Activated CD8-positive, alpha-beta memory T cell treated with anti-CD3 and anti-CD28 coated beads, Interleukin-2, amount 50 U/mL, for 24 hours (primary cell): ENCODE results near the gene ZNF507.
"Not testable (repeated sequence)": the region's sequence is repeated elsewhere in the genome, so short reads cannot be mapped to it uniquely, and the experiment has no call there.

Source experiments
- DNase-seq: peaks from one replicate; pipeline ENCODE4 v3.0.0-alpha.2; 2020; ENCODE audit errors: extremely low read depth

ZNF507 gene

DNA sequence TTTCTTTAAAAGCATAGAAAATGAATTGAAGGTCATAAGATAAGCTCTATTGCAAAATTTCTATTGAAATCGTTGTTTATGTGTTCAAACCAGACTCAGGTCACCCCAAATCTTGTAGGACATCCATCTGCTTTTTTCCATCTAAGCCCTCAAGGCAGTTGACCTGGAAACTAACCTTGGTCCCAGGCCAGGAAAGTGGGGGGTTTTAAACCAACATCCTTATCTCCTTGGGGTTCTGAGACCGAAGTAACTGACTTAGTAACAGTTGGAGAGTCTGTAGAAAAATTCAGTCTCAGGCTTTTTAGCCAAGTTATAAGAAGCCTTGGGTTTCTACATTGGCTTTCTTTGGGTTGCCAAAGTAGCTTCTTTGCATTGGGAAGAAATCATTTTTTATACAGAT, 23.4 kb downstream of the ZNF507 start:
- no peak for DNase-seq

DNA sequence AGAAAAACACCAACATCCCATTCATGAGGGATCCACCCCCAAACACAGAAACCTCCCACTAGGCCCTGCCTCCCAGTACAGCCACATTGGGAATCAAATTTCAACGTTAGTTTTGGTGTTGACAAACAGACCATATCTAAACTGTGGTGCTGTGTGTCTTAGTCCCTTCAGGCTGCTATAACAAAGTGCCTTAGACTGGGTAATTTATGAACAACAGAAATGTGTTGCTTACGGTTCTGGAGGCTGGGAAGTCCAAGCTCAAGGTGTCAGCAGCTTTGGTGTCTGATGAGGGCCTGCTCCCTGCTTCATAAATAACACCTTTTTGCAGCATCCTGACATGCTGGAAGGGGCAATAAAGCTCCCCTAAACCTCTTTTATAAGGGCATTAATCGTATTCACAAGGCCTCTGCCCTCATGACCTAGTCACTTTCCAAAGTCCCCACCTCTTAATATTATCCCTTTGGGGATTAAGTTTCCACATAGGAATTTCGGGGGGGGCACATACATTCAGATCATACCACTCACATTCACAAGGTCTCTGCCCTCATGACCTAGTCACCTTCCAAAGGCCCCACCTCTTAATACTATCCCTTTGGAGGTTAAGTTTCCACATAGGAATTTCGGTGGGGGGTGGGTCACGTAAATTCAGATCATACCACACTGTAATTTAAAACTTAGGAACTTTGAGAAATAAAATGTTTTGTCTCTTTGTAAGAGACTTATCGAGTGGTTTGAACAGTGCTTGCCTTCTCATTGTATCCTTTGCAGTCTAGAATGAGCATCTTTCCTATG, 27.5 kb downstream of the ZNF507 start:
- DNase-seq, result no peak

DNA sequence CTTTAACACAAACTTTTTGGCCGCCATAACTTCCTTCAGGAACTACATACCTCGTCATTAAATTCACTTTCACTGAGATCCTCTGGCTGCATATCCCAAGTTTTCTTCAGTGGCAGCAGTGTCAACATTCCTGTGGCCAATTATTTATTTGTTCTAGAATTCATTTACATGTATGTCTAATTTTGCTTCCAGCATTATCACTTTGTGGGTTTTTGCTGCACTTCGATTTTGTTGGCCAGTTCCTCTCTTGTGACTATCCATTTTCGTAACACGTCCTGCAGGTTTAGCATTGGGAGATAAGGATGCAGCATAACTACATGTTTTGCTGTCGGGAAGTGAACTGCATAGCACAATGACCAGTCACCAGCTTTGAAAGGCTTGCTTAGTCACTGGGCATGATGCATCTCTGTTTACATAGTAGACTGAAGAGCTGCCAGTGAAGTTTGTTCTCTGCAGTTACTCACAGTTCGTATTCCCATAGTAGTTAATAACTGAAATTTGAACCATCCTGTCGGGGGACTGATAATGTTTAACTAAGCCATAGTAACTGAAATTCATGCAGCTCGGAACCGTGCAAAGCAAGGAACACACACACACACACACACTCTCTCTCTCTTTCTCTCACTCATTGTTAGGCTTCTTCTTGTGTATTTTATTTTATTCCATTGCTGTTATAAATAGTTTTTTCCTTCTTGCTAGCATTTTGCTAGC, 28.3 kb downstream of the ZNF507 start:
- DNase-seq, result no peak

DNA sequence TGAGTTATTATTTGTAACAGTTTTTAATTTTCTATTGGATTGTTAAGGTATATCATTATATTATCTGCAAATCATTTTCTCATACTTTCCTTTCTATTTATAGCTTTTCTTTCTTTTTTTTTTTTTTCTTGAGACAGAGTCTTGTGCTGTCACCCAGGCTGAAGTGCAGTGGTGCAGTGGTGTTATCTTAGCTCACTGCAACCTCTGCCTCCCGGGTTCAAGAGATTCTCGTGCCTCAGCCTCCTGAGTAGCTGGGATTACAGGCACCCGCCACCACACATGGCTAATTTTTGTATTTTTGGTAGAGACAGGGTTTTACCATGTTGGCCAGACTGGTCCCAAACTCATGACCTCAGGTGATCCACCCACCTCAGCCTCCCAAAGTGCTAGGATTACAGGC, 29.0 kb downstream of the ZNF507 start:
- DNase-seq, result not testable (repeated sequence)

DNA sequence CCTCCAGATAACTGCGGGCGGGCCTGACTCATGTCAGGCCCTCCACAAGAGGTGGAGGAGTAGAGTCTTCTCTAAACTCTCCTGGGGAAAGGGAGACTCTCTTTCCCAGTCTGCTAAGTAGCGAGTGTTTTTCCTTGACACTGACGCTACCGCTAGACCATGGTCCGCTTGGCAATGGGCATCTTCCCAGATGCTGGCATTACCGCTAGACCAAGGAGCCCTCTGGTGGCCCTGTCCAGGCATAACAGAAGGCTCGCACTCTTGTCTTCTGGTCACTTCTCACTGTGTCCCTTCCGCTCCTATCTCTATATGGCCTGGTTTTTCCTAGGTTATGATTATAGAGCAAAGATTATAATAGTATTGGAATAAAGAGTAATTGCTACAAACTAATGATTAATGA, 31.7 kb downstream of the ZNF507 start:
- not testable (repeated sequence) for DNase-seq

DNA sequence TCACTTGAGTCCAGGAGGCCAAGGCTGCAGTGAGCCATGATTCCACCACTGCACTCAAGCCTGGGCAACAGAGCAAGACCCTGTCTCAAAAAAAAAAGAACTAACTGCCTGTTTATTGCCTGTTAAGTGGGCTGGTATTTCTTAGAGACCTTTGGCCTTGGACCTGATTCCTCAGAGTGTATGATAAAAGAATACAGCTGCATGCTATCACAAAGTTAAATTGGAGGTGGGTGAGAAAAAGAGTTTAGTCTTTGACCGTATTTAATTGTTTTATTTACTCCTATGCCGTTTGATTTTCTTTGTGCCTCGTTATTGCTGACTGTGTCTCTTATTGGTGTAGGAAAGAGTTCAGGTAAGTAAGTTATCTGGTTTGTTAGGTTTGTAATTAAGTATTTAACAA, 34.9 kb downstream of the ZNF507 start:
- DNase-seq, result no peak

DNA sequence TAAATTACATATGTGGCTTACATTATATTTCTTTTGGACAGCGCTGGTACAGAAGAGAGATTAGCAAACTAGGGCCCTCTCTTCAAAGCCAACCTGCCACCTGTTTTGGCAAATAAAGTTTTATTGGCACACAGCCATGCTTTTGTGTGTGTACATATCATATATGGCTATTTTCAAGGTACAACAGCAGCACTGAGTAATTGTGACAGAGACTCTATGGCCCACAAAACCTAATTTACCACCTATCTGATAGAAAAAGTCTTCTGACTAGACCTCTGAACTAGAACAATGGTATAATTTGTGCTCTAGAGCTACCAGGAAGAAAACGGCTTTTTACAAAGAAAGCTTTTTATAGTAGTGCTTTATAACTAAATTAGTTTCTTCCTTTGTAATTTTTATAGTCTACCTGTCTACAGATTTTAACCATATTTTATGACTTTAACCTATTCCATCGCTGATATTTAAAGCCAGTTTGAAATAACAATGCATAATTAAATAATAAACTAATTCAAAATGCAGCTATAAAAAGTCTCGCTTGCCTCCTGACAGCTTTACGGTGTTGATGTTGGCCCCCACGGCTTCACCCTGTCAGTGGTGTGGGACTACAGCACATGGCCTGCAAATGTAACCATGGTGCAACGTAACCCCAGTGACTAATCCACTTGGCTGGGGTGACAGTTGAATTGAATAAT, 42.4 kb downstream of the ZNF507 start:
- no peak for DNase-seq

DNA sequence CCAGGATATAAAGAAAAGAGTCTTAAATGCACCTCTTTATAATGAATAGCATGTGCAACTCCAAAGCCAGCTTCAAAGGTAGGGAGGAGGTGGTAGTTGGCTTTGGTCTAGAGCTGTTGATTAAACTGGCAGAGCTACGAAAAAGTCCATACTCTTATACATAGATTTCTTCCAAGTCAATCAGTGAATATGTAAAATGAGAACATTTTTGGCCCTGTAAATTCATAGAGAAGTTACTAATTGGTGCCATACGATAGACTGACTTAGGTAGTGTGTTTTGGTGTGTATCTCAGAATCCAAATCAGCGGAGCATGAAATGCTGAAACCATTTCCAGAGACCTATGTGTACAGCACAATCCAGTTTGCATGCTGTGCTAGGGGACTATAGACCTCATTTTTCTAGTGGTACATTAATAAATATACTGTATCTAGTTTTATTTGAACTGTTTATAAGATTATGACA, 43.0 kb downstream of the ZNF507 start:
- DNase-seq, result no peak

DNA sequence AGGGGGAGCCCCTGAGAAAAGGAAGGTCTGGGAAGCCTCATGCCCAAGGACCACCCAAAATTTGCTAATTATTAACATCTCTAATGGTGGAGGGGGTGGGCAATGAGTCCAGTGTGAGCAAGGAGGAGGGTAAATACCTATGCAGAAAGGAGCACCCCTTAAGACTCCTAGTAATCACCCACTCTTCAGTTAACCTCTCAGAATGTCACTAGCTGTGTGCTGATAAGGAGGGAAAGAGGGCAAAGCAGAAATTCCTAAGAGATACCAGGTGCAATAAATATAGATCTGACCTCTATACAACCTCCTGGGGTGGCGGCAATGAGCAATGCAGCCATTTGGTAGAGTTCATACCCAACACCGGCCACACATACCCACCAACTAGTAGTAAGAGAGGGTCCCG, 47.5 kb downstream of the ZNF507 start:
- DNase-seq, result no peak

DNA sequence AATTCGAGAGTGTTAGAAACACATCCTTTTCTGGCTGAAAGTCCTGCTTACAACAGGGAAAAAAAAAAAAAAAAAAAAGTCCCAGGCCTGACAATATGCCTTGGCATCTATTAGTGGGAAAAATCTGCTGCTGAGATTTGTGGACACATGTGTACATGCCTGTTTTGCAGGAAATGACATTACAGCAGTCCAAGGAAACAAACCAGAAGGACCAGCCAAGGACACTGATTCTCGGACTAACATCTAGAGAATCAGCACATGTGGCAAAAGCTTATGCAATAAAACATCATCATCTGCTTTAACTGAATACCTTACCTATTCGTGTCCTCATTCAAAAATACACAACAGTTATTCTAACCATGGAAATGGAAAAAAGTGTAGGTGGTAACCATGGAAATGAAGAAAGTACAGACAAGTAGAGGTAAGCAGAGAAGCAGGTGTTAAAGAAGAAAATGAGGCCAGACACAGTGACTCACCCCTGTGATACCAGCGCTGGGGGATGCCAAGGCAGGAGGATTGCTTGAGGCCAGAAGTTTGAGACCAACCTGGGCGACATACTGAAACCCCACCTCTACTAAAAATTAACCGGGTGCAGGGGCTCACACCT, 50.7 kb downstream of the ZNF507 start:
- DNase-seq, result no peak

DNA sequence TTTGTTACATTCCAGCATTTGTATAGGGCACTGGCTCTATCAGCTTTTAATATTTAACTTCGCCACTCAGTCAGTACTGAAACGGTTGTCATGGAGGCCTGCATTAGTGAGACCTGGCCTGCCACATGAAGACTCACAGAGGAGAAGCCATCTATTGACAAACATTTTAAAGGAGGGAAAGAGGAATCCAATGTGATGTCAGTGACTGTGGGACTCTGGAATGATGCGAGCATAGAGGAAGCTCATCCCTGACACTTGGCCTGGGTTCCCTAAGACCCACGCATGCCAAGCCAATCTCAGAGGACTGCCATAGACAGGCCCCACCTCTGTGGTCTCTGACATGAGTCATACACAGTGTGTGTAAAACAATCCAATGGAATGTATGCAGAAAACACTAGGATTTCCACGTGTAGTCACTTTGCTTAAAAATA, 52.3 kb downstream of the ZNF507 start:
- no peak for DNase-seq

DNA sequence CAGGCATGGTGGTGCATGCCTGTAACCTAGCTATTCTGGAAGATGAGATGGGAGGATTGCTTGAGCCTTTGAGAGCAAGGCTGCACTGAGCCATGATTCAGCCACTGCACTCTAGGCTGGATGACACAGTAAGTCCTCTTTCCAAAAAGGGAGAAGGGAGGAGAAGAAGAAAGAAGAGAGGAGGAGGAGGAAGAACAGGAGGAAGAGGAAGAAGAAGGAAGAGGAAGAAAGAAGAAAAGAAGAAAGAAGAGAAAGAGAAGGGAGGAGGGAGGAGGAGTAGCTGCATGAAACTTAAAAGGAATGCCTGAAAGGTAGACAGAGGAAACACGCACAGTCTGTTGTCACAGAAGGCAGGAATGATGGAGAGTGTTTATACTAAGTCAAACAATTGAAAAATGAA, 56.6 kb downstream of the ZNF507 start:
- no peak for DNase-seq

DNA sequence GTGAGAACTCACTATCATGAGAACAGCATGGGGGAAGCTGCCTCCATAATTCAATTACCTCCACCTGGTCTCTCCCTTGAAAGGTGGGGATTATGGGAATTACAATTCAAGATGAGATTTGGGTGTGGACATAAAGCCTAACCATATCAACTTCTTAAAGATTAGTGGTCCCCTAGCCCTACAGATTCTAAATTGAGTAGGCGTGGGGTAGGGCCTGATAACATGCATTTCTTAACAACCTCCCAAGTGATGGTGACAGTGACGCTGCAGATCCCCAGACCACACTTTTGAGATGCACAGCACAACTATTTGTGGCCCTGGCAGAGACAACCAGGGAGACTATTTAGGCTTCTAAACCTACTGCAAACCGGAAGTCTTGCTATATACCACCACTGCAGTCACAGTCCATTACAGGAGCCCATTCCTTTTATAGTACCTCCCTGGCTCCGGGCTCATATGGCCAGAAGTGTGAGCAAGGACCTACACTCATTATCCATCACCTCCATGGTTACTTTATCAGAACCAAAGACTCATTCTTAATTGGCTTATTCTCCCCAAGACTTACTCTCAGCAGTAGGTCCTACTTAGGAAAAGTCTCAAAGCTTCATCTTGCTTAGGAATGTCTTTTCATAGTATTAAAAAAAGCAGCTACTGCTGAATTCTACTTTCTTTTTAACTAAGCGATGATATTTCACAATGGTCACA, 58.0 kb downstream of the ZNF507 start:
- no peak for DNase-seq

DNA sequence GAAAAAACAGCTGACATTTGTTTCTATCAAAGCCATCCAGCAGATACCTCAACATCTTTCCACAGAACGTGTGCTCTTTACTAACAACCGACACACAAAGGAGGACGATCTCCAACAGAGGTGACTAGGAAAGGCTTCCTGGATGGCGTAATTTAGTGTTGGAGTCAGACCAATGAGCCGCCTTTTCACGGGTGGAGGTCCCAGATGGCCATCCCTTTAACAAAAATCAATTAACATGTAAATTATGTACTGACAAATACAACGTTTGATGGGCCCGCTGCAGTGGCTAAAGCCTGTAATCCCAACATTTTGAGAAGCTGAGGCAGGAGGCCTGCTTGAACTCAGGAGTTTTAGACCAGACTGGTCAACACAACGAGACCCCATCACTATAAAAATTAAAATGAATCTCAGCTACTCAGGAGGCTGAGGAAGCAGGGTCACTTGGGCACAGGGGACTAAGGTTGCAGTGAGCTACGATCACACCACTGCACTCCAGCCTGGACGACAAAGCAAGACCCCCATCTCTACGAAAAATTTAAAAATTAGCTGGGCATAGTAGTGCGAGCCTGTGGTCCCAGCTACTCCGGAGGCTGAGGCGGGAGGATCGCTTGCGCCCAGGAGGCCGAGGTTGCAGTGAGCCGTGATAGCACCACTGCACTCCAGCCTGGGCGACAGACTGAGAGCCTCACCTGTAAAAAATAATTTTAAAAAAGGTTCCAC, 59.0 kb downstream of the ZNF507 start:
- DNase-seq, result no peak

DNA sequence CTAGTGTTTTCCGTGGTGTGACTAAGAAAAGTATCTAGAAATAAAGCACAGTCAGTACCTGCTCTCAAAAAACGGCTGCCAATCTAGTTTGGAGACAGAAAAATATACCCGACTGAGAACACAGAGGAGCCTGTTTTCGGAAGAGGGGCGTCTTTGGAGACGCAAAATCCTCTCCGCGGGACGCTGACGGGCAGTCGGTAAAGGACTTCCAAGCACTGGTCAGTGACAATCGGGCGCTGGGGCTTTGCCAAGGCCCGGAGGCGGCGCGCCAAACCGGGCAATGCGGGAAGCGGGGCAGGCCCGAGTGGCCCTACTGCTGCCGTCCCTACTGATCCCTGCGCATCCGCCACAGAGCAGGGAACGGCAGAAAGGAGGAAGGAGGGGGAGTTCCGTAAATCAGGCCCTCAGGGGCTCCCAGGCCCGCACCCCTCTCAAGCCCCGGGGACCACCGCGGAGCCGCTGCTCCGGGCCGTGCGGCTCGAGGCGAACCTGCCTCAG, 59.6 kb downstream of the ZNF507 start:
- no peak for DNase-seq

DNA sequence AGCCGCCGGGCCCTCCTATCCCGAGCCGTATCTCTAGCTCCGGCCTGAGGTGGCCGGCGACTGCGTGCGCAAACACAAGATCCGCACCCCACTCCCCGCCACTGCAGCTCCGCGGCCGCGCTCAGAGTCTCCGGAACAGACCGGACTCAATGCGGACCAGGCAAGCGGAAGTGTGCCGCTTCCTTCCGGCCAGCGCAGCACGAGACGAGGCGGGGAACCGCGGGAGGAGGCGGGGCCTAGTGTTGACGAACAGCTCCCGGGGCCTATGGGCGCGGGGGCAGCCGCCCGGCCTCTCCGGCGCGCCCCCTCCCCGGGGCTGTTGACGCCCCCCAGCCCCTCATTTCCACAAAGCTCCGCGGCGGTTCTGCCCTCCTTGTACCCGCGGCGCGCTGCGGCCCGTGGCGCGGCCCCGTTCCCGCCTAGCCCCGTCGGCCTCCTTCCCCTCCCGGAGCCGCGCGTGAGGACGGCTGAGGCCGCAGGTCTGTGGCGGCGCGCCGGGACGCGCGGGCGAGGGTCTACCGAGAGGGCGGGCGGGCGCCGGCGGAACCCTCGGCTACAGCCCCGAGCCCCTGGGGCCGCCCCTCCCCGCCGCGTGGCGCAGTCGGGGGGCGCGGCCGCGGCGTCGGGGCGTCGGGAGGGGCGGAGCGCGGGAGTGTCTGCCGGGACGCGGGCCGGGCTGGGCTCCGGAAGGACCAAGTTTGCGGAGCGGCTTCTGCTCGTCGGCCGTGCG, 60.2 kb downstream of the ZNF507 start, which contains the start of gene DPY19L3:
DPY19L3 (plus strand) TSS at position 340 of the 730 bp plus-strand sequence. CDS start 2,484 bp downstream, outside the sequence.
- peak; percentile 81 for DNase-seq

DNA sequence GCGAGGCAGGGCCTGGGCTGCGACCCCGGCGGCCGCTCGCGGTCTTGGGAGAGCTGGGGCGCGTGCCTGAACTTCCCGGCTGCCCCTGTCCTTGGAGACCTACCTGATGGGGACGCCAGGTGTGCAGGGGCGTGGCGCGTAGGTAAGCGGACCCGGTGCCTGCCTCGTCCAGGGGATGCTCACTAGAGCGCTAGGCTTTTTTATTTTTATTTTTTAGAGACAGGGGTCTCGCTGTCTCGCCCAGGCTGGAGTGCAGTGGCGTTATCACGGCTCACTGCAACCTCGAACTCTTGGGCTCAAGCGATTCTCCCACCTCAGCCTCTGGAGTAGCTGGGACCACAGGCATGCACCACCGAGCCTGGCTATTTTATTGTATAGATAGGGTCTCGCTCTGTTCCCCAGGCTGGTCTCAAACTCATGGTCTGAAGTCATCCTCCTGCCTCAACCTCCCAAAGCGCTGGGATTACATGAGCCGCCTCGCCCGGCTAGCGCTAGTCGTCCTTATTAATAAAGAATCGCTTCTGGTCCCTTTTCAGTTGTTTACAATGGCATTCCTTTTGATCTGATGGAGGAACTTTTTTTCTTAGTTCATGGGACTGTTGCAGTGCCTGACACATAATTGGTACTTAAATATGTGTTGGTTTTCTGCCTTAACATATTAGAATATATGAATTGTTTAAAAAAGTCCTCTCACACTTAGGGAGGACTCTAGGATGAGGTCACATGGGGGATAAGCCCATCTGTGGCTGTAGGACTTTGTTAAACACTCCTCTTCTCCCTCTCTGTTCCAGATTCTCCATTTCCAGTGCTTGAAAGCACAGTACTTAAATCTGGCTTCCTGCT, 61.0 kb downstream of the ZNF507 start:
- DNase-seq, result no peak

DNA sequence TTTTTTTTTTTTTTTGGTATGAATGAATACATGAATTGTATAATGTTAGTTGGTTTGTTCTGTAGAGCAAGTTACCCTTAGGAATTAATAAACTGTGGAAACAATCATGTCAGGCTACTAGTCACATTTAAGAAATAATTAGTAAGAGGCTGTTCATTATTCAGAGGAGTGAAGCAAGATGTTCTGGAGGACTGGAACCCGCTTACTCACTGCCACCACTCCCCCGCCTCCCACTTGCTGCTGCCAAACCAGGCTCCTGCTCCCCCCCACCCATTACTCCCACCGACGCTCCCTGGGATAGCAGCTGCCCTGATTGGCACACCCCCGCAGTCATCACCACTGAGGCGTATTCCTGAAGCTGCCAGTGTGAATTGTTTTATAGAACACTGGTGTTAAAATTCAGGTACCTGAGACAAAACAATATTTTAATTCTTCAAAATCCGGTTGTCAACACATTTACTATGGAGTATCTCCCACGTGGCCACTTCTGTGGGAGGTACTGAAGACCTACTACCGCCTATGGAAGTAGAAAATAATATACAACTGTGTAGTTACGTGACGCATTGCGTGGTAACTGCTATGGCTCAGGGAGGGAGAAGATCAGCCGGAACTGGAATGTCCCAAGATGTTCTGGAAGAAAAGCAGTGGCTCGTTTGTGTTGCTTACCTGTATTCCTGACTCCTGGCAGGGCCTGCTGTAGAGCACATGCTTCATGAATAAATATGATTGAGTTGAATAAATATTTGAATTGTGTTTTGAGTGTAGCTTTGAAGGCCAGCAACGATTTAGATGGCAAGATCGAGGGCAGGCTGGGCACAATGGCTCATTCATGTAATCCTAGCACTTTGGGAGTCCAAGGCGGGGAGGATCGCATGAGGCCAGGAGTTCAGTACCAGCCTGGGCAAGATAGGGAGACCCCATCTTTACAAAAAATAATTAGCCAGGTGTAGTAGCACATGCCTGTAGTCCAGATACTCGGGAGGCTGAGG, 61.9 kb downstream of the ZNF507 start:
- no peak for DNase-seq
